A549 (cell line): ENCODE data around the gene TRAPPC14.
A peak's percentile ranks its signal among the peaks of the same experiment; 100 is the strongest.

ENCODE experiments used
- JUN ChIP-seq, 2 experiments: fragments of >200 bp; sonication (Bioruptor Twin); formaldehyde crosslinking; IDR thresholded peaks; 2 replicates in 1 of 2; 3 replicates in 1 of 2; pipeline ENCODE4 v1.6.1; 2016 to 2017
- KDM1A ChIP-seq: fragments of 200-600 bp; sonication (generic); IDR thresholded peaks from 2 replicates; pipeline ENCODE4 v1.6.1; 2016; ENCODE audit warnings: low read depth, mild to moderate bottlenecking
- MAZ ChIP-seq: fragments of 150-350 bp; IDR thresholded peaks from 2 replicates; pipeline ENCODE4 v1.6.1; 2014; ENCODE audit warnings: antibody characterized with exemption, low read depth, low read length, borderline replicate concordance
- POLR2AphosphoS2 ChIP-seq: conservative IDR thresholded peaks from 2 replicates; pipeline ENCODE4 v1.6.1; 2012; ENCODE audit warnings: low read length, improper control_type of control experiment, inconsistent platforms
- RARB ChIP-seq: fragments of 250-450 bp; sonication (Bioruptor Pico); IDR thresholded peaks from 2 replicates; pipeline ENCODE4 v1.8.0; 2021; ENCODE audit warnings: mild to moderate bottlenecking, moderate library complexity
- RCOR1 ChIP-seq: fragments of 150-350 bp; IDR thresholded peaks from 2 replicates; pipeline ENCODE4 v1.6.1; 2014; ENCODE audit warnings: antibody characterized with exemption, low read length, low read depth
- TF ChIP-seq, protein P1 (sequence below): IDR thresholded peaks from 2 replicates; pipeline ENCODE4 v1.6.1; 2012
- TF ChIP-seq, protein P2 (sequence below): fragments of >200 bp; sonication (Bioruptor Twin); formaldehyde crosslinking; IDR thresholded peaks from 3 replicates; pipeline ENCODE4 v1.5.1; 2016
- TF ChIP-seq, protein P3 (sequence below): fragments of 250-450 bp; sonication (Bioruptor Pico); IDR thresholded peaks from 2 replicates; pipeline ENCODE4 v1.5.0; 2021; ENCODE audit warnings: mild to moderate bottlenecking, moderate library complexity, borderline replicate concordance

DNA sequence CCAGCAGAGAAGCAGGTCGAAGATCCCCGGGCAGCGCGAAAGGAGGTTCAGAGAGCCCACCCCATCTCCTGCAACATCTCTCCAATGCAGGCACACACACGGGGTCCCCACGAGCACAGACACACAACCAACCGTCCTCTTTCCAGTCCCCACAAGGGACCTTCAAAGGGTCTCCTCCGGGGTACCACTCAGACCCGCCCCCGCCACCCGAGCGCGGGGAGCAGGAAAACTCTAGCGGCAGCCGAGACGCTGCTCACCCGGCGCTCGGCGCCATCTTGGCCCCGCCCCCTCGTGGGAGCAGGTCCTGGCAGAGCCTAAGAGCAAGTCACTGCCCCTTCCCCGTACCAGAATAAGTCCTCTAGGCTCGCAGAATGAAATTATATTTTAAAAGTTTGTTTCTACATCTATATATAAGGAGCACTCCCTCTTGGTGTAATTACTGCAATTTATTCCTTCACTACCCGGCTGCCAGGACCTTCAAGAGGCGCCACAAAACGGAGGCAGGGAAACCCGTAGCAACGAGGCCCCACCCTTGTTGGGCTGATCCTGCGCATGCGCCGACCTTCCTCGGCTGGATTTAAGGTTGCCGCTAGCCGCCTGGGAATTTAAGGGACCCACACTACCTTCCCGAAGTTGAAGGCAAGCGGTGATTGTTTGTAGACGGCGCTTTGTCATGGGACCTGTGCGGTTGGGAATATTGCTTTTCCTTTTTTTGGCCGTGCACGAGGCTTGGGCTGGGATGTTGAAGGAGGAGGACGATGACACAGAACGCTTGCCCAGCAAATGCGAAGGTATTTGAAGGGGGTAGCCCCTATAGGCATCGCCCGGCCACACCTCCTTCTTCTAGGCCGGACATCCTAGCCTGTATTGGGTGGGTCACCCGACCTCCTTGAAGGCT is 39.2 kb downstream of the TRAPPC14 start, which contains the start of the genes CNPY4 and TAF6:
- TF ChIP-seq KDM1A (no peak), JUN (IDR thresholded peaks at IDR 0.05) (peak; percentile 36 to 76; a peak in 3 of 5 replicates), RARB (CRISPR knock-in tag) (no peak), RCOR1 (no peak), POLR2AphosphoS2 (0 out of 2 replicates have a peak, but pooled peaks have one; percentile 25), MAZ (0 out of 2 replicates have a peak, but pooled peaks have one; percentile 14)
- TF ChIP-seq, protein P1, sequence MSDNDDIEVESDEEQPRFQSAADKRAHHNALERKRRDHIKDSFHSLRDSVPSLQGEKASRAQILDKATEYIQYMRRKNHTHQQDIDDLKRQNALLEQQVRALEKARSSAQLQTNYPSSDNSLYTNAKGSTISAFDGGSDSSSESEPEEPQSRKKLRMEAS, result no peak; the same call in none of the 2 replicates
- TF ChIP-seq, protein P2, sequence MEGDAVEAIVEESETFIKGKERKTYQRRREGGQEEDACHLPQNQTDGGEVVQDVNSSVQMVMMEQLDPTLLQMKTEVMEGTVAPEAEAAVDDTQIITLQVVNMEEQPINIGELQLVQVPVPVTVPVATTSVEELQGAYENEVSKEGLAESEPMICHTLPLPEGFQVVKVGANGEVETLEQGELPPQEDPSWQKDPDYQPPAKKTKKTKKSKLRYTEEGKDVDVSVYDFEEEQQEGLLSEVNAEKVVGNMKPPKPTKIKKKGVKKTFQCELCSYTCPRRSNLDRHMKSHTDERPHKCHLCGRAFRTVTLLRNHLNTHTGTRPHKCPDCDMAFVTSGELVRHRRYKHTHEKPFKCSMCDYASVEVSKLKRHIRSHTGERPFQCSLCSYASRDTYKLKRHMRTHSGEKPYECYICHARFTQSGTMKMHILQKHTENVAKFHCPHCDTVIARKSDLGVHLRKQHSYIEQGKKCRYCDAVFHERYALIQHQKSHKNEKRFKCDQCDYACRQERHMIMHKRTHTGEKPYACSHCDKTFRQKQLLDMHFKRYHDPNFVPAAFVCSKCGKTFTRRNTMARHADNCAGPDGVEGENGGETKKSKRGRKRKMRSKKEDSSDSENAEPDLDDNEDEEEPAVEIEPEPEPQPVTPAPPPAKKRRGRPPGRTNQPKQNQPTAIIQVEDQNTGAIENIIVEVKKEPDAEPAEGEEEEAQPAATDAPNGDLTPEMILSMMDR, result no peak
- TF ChIP-seq, protein P3, sequence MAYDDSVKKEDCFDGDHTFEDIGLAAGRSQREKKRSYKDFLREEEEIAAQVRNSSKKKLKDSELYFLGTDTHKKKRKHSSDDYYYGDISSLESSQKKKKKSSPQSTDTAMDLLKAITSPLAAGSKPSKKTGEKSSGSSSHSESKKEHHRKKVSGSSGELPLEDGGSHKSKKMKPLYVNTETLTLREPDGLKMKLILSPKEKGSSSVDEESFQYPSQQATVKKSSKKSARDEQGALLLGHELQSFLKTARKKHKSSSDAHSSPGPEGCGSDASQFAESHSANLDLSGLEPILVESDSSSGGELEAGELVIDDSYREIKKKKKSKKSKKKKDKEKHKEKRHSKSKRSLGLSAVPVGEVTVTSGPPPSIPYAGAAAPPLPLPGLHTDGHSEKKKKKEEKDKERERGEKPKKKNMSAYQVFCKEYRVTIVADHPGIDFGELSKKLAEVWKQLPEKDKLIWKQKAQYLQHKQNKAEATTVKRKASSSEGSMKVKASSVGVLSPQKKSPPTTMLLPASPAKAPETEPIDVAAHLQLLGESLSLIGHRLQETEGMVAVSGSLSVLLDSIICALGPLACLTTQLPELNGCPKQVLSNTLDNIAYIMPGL (CRISPR knock-in tag), result no peak
